Thymus (tissue), 11 donors: Measurements from ENCODE around the gene WNK3. TPM values are rescaled to one million over a fixed set of nuclear protein-coding genes. Genes with fewer than 3 reads are reported as not detected.
"Not testable (repeated sequence)": the region's sequence is repeated elsewhere in the genome, so short reads cannot be mapped to it uniquely, and the experiment has no call there.

Source experiments
- DNase-seq, 9 donors: peaks; one replicate each; pipeline ENCODE4 v3.0.0-alpha.2; 2013; ENCODE audit warnings: low spot score in 9 of 9, low read depth in 6 of 9, missing footprints in 1 of 9
- H3K27ac ChIP-seq, 2 donors: one replicate each; pipeline ENCODE4 v1.5.1; 2013; ENCODE audit warnings: control low read depth in 1 of 2, low read depth in 1 of 2, low read length in 1 of 2, mild to moderate bottlenecking in 1 of 2, moderate library complexity in 1 of 2
- H3K27me3 ChIP-seq, 2 donors: one replicate each; pipeline ENCODE4 v1.5.1; 2013; ENCODE audit warnings: low read length in 1 of 2; ENCODE audit not compliant: control insufficient read depth in 2 of 2, insufficient read depth in 1 of 2
- H3K36me3 ChIP-seq, 2 donors: one replicate each; pipeline ENCODE4 v1.5.1; 2013; ENCODE audit warnings: low read length in 1 of 2, mild to moderate bottlenecking in 1 of 2, moderate library complexity in 1 of 2; ENCODE audit not compliant: control insufficient read depth in 2 of 2, insufficient read depth in 2 of 2
- H3K4me1 ChIP-seq, 2 donors: one replicate each; pipeline ENCODE4 v1.5.1; 2013; ENCODE audit warnings: low read length in 2 of 2; ENCODE audit not compliant: control insufficient read depth in 2 of 2, insufficient read depth in 2 of 2
- H3K4me3 ChIP-seq, 2 donors: one replicate each; pipeline ENCODE4 v1.5.1; 2013; ENCODE audit warnings: low read length in 2 of 2, control low read depth in 1 of 2, mild to moderate bottlenecking in 1 of 2
- H3K9me3 ChIP-seq, 2 donors: one replicate each; pipeline ENCODE4 v1.5.1; 2013; ENCODE audit warnings: low read length in 1 of 2, mild to moderate bottlenecking in 1 of 2; ENCODE audit not compliant: control insufficient read depth in 2 of 2, insufficient read depth in 1 of 2
- WGBS: extraction: QIAGEN DNeasy Blood & Tissue Kit; methylation state at CpG from one replicate; pipeline ENCODE4 v1.1.7; 2013; 5-methylcytosine and 5-hydroxymethylcytosine counted together
- polyA plus RNA-seq: library from polyadenylated mRNA; stranded (reverse); fragments of 200-250 nt; gene quantifications from one replicate; pipeline ENCODE4 v1.2.3, GENCODE V29; 2013
- total RNA-seq: library from RNA; stranded (reverse); fragments of 120-200 nt; gene quantifications from one replicate; pipeline ENCODE4 v1.2.4, GENCODE V29; 2013
- donor health status: healthy.

WNK3 gene
- total and polyA plus RNA-seq, 2 donors: 0.30 to 1.9 TPM

- not testable (repeated sequence) for H3K36me3 ChIP-seq, H3K27ac ChIP-seq
- 97% methylated on average over 10 of the region's 10 CpGs for WGBS
Measured at GRCh38 chrX:54337383-54337782, 20.5 kb downstream of the WNK3 start.

DNA sequence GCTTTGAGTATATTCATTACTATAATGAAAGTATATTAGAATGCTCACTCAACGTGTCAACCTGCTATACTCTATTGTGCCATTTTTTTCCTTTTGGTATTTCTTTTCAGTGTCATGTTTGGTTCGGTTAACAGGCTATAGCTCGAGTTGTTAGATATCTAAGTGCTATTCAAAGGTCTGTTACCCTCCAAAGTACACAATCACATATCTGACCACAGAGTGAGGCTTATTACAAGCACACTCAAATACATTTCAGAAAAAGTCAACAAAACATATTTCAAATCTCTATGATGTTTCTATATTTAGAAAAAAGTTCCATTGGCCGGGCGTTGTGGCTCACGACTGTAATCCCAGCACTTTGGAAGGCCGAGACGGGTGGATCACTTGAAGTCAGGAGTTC, 32.8 kb downstream of the WNK3 start:
- Histone ChIP-seq H3K4me3 (no peak overlapping the region), H3K27me3 (no peaks in the 10 kb centered on the region), H3K9me3 (no peaks in the 10 kb centered on the region), H3K36me3 (no peaks in the 10 kb centered on the region), H3K4me1 (no peaks in the 10 kb centered on the region), H3K27ac (no peak overlapping the region)
- DNase-seq: no peak
- WGBS: 94% methylated on average over 8 of the region's 8 CpGs

More at GRCh38 chrX:54337383-54337782, 20.5 kb downstream of the WNK3 start:
- not testable (repeated sequence) for H3K27me3 ChIP-seq, DNase-seq, H3K4me3 ChIP-seq, H3K4me1 ChIP-seq, H3K9me3 ChIP-seq

- no peak overlapping the region for H3K27ac ChIP-seq
- no peaks in the 10 kb centered on the region for H3K27me3 ChIP-seq
- H3K4me3 ChIP-seq: no peak overlapping the region
- no peaks in the 10 kb centered on the region for H3K9me3 ChIP-seq
- no peaks in the 10 kb centered on the region for H3K4me1 ChIP-seq
- WGBS: 96% methylated on average over 1 of the region's 1 CpG
- no peaks in the 10 kb centered on the region for H3K36me3 ChIP-seq
- DNase-seq: no peak
Measured at GRCh38 chrX:54320067-54320466, 37.8 kb downstream of the WNK3 start.

GRCh38 chrX:54306379-54306778, 51.5 kb downstream of the WNK3 start:
- no peak for DNase-seq
- no peaks in the 10 kb centered on the region for H3K27me3 ChIP-seq
- H3K36me3 ChIP-seq: no peaks in the 10 kb centered on the region
- no peaks in the 10 kb centered on the region for H3K9me3 ChIP-seq
- H3K4me3 ChIP-seq: no peak overlapping the region
- no peaks in the 10 kb centered on the region for H3K4me1 ChIP-seq
- H3K27ac ChIP-seq: no peak overlapping the region
- 93% methylated on average over 2 of the region's 2 CpGs for WGBS

GRCh38 chrX:54301516-54301915, 56.3 kb downstream of the WNK3 start:
- H3K4me1 ChIP-seq: no peaks in the 10 kb centered on the region
- DNase-seq: no peak
- no peaks in the 10 kb centered on the region for H3K9me3 ChIP-seq
- H3K27me3 ChIP-seq: no peaks in the 10 kb centered on the region
- H3K36me3 ChIP-seq: no peaks in the 10 kb centered on the region
- no peak overlapping the region for H3K4me3 ChIP-seq
- H3K27ac ChIP-seq: no peak overlapping the region
- WGBS: 93% methylated on average over 4 of the region's 4 CpGs

GRCh38 chrX:54294306-54294705, 63.5 kb downstream of the WNK3 start:
- DNase-seq: no peak
- no peak overlapping the region for H3K4me3 ChIP-seq
- 96% methylated on average over 2 of the region's 2 CpGs for WGBS
- H3K27me3 ChIP-seq: no peaks in the 10 kb centered on the region
- no peaks in the 10 kb centered on the region for H3K4me1 ChIP-seq
- no peak overlapping the region for H3K27ac ChIP-seq
- H3K36me3 ChIP-seq: no peaks in the 10 kb centered on the region
- H3K9me3 ChIP-seq: no peaks in the 10 kb centered on the region

DNA sequence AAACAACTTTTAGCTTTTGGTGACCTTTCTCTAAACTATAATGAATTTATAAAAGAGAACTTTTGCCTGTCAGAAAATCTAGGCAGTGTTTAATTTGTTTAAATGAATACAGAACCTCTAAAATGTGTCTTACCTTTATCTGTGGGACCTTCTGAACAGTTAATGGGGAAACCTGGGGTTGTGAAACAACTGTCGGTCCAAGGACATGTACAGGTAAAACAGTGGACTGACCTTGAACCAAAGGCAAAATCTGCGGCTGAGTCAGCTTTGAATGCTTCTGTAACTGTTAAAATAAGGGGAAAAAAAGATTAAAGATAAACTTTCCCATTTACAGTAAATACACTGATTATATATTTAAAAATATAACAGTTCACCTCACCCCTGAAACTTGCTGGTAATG, 65.1 kb downstream of the WNK3 start:
- 94% methylated on average over 2 of the region's 2 CpGs for WGBS
- Histone ChIP-seq H3K4me1 (no peaks in the 10 kb centered on the region), H3K27ac (no peak overlapping the region), H3K4me3 (no peak overlapping the region), H3K36me3 (no peaks in the 10 kb centered on the region), H3K27me3 (no peaks in the 10 kb centered on the region), H3K9me3 (no peaks in the 10 kb centered on the region)
- no peak for DNase-seq

GRCh38 chrX:54291758-54292157, 66.1 kb downstream of the WNK3 start:
- no peak overlapping the region for H3K4me3 ChIP-seq
- no peaks in the 10 kb centered on the region for H3K9me3 ChIP-seq
- no peak for DNase-seq
- no peaks in the 10 kb centered on the region for H3K4me1 ChIP-seq
- H3K27ac ChIP-seq: no peak overlapping the region
- 95% methylated on average over 2 of the region's 2 CpGs for WGBS
- H3K27me3 ChIP-seq: no peaks in the 10 kb centered on the region
- H3K36me3 ChIP-seq: no peaks in the 10 kb centered on the region

- H3K36me3 ChIP-seq: no peaks in the 10 kb centered on the region
- no peak overlapping the region for H3K4me3 ChIP-seq
- no peaks in the 10 kb centered on the region for H3K4me1 ChIP-seq
- H3K27ac ChIP-seq: no peak overlapping the region
- H3K27me3 ChIP-seq: no peaks in the 10 kb centered on the region
- WGBS: 92% methylated on average over 2 of the region's 2 CpGs
- no peaks in the 10 kb centered on the region for H3K9me3 ChIP-seq
- no peak for DNase-seq
Measured at GRCh38 chrX:54288968-54289367, 68.9 kb downstream of the WNK3 start.

DNA sequence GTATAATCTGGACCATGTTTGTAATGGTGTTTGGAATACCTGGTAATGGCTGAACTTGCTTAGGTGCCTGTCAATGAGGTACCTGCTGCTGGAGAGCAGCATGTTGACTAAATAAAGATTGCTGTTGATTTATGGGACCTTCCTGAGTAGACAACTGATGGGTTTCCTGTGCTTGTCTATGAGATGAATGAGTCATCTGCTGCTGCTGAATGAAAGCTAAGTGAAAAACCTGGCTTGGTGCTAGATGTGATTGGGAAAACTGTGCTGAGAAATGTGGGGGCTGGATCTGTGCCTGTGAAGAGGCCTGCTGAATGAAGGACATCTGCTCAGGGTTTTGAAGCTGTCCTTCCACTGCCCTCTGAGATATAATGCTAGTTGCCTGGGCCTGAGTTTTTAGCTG, 69.6 kb downstream of the WNK3 start:
- H3K36me3 ChIP-seq: no peaks in the 10 kb centered on the region

More for the DNA sequence above, 69.6 kb downstream of the WNK3 start:
- DNase-seq: no peak
- no peaks in the 10 kb centered on the region for H3K4me1 ChIP-seq
- H3K27me3 ChIP-seq: no peaks in the 10 kb centered on the region
- no peak overlapping the region for H3K27ac ChIP-seq
- H3K9me3 ChIP-seq: no peaks in the 10 kb centered on the region
- H3K4me3 ChIP-seq: no peak overlapping the region
